ENCODE data around the gene CDKN2C.
"Not testable (repeated sequence)": the region's sequence is repeated elsewhere in the genome, so short reads cannot be mapped to it uniquely, and the experiment has no call there.

CDKN2C gene

DNA sequence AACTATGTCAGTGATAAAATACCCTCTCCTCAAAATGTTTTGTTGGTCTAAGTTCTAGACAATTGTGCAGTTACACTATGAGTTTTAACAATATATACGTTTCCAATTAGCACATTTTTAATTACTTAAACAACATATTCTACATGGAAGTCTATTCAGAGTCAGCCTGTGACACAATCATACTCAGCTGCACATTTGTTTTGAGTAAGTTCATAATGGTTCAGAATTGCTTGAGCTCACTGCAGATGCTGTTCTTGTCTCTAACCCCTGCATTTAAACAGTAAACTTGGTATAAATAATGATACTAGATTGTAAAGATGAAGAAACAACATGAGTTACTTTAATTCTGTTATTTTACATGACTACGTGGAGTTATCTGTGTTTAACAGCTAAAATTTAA lies 30.6 kb downstream of the CDKN2C start:
- TF ChIP-seq, protein P1, sequence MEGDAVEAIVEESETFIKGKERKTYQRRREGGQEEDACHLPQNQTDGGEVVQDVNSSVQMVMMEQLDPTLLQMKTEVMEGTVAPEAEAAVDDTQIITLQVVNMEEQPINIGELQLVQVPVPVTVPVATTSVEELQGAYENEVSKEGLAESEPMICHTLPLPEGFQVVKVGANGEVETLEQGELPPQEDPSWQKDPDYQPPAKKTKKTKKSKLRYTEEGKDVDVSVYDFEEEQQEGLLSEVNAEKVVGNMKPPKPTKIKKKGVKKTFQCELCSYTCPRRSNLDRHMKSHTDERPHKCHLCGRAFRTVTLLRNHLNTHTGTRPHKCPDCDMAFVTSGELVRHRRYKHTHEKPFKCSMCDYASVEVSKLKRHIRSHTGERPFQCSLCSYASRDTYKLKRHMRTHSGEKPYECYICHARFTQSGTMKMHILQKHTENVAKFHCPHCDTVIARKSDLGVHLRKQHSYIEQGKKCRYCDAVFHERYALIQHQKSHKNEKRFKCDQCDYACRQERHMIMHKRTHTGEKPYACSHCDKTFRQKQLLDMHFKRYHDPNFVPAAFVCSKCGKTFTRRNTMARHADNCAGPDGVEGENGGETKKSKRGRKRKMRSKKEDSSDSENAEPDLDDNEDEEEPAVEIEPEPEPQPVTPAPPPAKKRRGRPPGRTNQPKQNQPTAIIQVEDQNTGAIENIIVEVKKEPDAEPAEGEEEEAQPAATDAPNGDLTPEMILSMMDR (IDR thresholded peaks at IDR 0.05; ENCODE audit: insufficient read depth, low read depth, low read length, missing control alignments), result no peak
- DNase-seq (ENCODE audit: low read depth), result no peak
- no peak overlapping the region for H3K4me3 ChIP-seq (ENCODE audit: low read length)

DNA sequence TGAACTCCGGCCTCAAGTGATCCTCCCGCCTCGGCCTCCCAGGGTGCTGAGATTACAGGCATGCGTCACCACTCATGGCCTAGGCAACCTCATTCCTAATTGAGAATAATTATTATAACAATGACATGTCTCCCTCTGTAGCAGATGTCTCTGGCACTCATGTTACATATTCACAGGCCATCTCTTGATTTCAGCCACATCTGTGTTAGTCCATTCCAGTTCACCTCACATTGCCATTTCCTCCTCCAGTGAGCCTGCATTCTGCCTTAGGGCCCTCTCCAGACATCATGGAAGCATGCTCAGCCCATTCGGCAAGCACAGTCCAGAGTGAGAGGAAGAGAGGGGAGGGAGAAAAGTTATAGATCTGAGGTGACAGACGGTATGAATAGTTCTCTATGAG lies 32.5 kb downstream of the CDKN2C start:
- TF ChIP-seq, protein P1 (IDR thresholded peaks at IDR 0.05; ENCODE audit: insufficient read depth, low read depth, low read length, missing control alignments), result no peak
- DNase-seq (ENCODE audit: low read depth), result no peak
- no peak overlapping the region for H3K4me3 ChIP-seq (ENCODE audit: low read length)

DNA sequence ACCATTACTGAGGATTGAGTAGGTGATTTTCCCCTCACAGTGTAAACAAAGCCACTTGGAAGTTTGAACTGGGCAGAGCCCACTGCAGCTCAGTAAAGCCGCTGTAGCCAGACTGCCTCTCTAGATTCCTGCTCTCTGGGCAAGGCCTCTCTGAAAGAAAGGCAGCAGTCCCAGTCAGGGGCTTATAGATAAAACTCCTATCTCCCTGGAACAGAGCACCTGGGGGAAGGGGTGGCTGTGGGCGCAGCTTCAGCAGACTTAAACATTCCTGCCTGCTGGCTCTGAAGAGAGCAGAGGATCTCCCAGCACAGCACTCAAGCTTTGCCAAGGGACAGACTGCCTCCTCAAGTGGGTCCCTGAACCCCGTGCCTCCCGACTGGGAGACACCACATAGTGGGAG lies 35.5 kb downstream of the CDKN2C start:
- DNase-seq (ENCODE audit: low read depth); H3K4me3 ChIP-seq (ENCODE audit: low read length): not testable (repeated sequence)

DNA sequence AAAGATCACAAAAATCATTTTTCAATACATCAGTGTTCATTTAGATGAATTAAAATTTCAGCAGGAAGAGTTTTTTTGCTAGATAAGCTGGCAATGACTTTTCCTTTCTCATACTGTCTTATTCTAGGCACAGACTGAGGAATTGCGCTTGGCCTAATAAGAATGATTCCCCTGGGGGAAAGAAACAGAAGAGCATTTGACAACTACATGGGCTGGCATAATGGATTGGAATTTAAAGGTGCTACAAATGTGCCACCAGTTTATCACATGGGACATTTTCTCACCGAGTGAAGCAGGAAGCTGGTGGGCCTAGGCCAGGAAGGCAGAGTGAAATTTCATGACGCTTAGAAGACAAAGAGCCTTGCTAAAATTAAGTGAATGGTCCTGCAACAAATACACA lies 39.3 kb downstream of the CDKN2C start:
- DNase-seq (ENCODE audit: low read depth), result no peak
- H3K4me3 ChIP-seq (ENCODE audit: low read length), result no peak overlapping the region
- TF ChIP-seq, protein P1 (IDR thresholded peaks at IDR 0.05; ENCODE audit: insufficient read depth, low read depth, low read length, missing control alignments), result no peak

DNA sequence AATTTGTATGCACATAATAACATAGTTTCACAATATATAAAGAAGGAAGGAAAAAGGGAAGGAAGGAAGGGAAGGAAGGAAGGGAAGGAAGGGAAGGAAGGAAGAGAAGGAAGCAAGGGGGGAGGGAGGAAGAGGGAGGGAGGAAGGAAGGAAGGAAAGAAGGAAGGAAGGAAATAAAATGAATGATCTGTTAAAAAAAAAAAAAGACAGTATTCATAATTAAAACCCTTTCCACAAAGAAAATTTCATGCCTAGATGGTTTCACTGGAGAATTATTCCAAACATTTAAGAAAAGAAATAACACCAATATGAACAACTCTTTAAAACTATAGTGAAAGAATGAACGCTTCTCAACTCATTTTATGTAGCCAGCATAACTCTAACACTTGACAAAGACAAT lies 44.8 kb downstream of the CDKN2C start:
- TF ChIP-seq, protein P1 (IDR thresholded peaks at IDR 0.05; ENCODE audit: insufficient read depth, low read depth, low read length, missing control alignments), result no peak
- DNase-seq (ENCODE audit: low read depth), result no peak
- H3K4me3 ChIP-seq (ENCODE audit: low read length), result no peak overlapping the region

DNA sequence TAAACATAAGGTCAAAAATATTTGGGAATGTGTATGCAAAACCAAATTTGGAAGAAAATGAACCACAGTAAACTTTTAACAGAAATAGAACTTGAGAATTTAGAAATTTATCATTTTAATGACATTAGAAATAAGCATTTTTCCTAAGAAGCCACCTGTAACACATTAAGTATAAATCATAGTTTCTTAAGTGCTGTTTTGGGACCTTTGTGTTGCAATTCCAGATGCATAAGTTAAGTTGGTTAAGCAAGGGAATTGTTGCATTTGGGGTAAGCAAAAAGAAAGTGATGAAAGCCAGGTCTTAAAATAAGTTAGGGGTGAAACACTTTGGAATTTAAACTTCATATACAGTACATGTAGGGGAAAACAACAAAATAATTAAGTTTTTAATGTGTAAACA lies 49.8 kb downstream of the CDKN2C start:
- no peak overlapping the region for H3K4me3 ChIP-seq (ENCODE audit: low read length)
- DNase-seq (ENCODE audit: low read depth), result no peak
- TF ChIP-seq, protein P1 (IDR thresholded peaks at IDR 0.05; ENCODE audit: insufficient read depth, low read depth, low read length, missing control alignments), result no peak

All from epithelial cell of esophagus (primary cell).